ENCODE results near the gene HCN4. TPM values are rescaled to one million over a fixed set of nuclear protein-coding genes. Genes with fewer than 3 reads are reported as not detected.

Gene HCN4
- total RNA-seq, 1 experiment from 2014 or later, result 0.29 TPM

DNA sequence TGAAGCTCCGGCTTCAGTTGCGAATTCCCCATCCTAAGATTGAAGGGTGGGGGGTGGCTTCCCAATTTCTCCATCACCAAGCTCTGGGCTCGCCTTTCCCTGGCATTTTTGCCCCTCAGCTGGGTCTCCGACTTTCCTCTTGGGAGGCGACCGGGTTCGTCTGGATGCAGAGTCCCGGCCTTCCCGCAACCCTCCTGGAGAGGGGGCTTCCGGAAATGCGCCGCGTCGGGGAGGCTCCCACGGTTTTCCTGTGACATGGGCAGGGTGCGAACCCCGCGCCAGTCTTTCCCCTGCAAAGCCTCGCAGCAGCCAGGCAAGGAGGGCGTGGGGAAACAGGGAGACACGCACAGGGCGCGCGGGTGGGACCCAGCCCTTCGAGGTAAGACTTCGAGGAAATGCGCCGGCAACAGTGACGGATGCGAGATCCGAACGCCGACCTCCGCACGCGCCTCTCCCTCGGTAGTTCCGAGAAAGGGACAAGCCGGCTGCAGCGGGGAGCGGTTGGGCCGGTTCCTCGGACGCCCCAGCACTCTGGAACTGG lies 466 bp upstream of the HCN4 start:
- Histone ChIP-seq H3K9me3 (no peaks in the 10 kb centered on the region), H3K27me3 (replicated peaks; ENCODE audit: control insufficient read depth, insufficient read depth, low read length) (no peaks in the 10 kb centered on the region; the same call in 1 of the 2 replicates), H3K36me3 (ENCODE audit: control insufficient read depth, insufficient read depth, low read length) (no peaks in the 10 kb centered on the region), H3K4me3 (ENCODE audit: low read depth, low read length) (no peak overlapping the region; the same call in 1 of the 2 replicates), H3K4me1 (no peaks in the 10 kb centered on the region)
- Mint-ChIP-seq H3K4me3 (ENCODE audit: unreplicated experiment) (peak overlapping the region; percentile 57), H3K27ac (ENCODE audit: unreplicated experiment) (no peak overlapping the region), H3K27me3 (ENCODE audit: insufficient read depth, unreplicated experiment) (peaks cover 17% of the 10 kb centered on the region), H3K4me1 (ENCODE audit: low read depth, unreplicated experiment) (no peaks in the 10 kb centered on the region), H3K36me3 (ENCODE audit: insufficient read depth, unreplicated experiment) (no peaks in the 10 kb centered on the region), H3K9me3 (ENCODE audit: unreplicated experiment) (no peaks in the 10 kb centered on the region)
- no TSS peak for BruUV-seq (replicated peaks)
- intact Hi-C loops (cut with micrococcal nuclease; ENCODE audit: unreplicated experiment), result no loop called here
- CTCF ChIA-PET, result no interaction called here
- no peak for DNase-seq
- TF ChIP-seq, protein P1, sequence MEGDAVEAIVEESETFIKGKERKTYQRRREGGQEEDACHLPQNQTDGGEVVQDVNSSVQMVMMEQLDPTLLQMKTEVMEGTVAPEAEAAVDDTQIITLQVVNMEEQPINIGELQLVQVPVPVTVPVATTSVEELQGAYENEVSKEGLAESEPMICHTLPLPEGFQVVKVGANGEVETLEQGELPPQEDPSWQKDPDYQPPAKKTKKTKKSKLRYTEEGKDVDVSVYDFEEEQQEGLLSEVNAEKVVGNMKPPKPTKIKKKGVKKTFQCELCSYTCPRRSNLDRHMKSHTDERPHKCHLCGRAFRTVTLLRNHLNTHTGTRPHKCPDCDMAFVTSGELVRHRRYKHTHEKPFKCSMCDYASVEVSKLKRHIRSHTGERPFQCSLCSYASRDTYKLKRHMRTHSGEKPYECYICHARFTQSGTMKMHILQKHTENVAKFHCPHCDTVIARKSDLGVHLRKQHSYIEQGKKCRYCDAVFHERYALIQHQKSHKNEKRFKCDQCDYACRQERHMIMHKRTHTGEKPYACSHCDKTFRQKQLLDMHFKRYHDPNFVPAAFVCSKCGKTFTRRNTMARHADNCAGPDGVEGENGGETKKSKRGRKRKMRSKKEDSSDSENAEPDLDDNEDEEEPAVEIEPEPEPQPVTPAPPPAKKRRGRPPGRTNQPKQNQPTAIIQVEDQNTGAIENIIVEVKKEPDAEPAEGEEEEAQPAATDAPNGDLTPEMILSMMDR (IDR thresholded peaks at IDR 0.05; ENCODE audit: insufficient read depth in 1 of 2, low read depth in 1 of 2, low read length in 1 of 2, severe bottlenecking in 1 of 2, unreplicated experiment in 1 of 2), result no peak
- POLR2A ChIA-PET, result no interaction called here

DNA sequence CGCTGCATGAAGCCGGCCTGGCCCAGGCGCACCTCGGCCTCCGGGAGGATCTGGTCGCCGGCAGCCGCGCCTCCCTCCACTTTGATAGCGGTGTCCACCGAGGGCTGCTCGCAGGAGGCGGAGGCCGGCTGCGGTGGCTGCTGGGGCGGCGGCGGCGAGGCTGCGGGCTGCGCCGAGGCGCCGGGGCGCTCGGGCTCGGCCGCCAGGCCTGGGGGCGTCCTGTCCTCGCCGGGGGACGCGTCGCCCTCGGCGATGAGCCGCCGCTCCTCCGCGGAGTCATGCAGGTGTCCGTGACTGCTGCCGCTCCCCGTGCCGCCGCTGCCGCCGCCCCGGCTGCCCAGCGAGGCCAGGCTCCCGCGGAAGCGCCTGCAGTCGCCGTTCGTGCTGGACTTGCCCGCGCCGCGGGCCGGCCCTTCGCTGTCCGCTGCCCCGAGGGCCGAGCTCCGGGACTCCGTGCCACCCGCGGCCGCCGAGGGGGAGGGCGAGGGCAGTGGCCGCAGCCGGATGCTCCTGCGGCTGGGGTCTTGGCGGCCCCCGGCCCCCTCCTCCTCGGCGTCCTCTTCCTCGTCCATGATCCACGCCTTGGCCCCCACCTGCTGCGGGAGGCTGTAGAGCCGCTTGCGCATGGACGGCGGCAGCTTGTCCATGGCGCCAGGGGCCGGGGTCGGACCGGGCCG lies 996 bp downstream of the HCN4 start:
- intact Hi-C loops (cut with micrococcal nuclease; ENCODE audit: unreplicated experiment), result no loop called here
- TF ChIP-seq, protein P1 (IDR thresholded peaks at IDR 0.05; ENCODE audit: insufficient read depth in 1 of 2, low read depth in 1 of 2, low read length in 1 of 2, severe bottlenecking in 1 of 2, unreplicated experiment in 1 of 2), result no peak
- H3K4me1 ChIP-seq, result no peaks in the 10 kb centered on the region
- Mint-ChIP-seq H3K9me3 (ENCODE audit: unreplicated experiment) (no peaks in the 10 kb centered on the region), H3K4me1 (ENCODE audit: low read depth, unreplicated experiment) (no peaks in the 10 kb centered on the region), H3K27ac (ENCODE audit: unreplicated experiment) (no peak overlapping the region), H3K27me3 (ENCODE audit: insufficient read depth, unreplicated experiment) (peaks cover 18% of the 10 kb centered on the region), H3K4me3 (ENCODE audit: unreplicated experiment) (peak overlapping the region; percentile 57), H3K36me3 (ENCODE audit: insufficient read depth, unreplicated experiment) (no peaks in the 10 kb centered on the region)
- peak in 1 of 2 experiments; percentile 5 for DNase-seq
- no peaks in the 10 kb centered on the region for H3K9me3 ChIP-seq
- peak overlapping the region; percentile 28 for H3K4me3 ChIP-seq (ENCODE audit: low read depth, low read length)
- no TSS peak for BruUV-seq (replicated peaks)
- POLR2A ChIA-PET, result no interaction called here
- H3K27me3 ChIP-seq (replicated peaks; ENCODE audit: control insufficient read depth, insufficient read depth, low read length), result no peaks in the 10 kb centered on the region; the same call in 1 of the 2 replicates
- CTCF ChIA-PET, result no interaction called here
- no peaks in the 10 kb centered on the region for H3K36me3 ChIP-seq (ENCODE audit: control insufficient read depth, insufficient read depth, low read length)

DNA sequence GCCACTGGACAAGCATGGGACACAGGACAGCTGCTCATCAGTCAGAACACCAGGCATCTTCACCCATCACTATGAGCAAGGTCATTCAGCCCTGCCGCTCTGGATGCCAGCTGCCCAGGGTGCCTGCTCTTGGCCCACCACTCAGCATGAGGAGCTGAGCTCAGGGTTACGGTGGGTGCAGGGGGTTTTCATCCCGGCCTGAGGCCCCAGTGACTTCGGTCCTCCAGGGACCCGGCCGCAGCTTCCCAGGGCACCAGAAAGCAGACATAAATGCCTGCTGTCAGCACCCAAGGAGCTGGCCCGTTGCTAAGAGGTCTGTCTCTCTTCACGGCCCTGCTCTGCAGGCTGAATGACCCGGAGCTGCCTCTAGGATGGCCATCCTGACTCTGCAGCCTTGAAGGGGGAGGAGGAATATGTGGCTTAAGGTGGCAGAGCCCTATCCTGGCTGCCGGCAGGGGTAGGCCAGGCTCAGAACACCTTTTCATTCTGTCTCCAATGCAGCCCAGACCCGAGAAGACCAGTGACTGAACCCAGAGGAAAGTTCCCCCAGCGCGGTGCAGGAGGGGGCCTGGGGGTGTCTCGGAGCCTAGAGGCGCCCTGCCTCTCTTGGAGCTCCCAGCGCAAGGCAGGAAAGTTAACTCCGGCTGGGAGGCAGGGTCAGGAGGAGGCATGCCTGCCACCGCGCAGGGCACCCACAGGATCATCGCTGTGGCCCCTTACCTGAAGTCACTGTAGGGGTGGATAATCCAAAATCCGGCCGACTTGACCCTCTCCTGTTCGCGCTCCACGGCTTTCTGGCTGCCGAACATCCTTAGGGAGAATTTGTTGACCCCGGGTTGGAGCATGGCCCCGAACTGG lies 1.8 kb downstream of the HCN4 start:
- no TSS peak for BruUV-seq (replicated peaks)
- intact Hi-C loops (cut with micrococcal nuclease; ENCODE audit: unreplicated experiment), result no loop called here
- Histone ChIP-seq H3K4me1 (no peaks in the 10 kb centered on the region), H3K27me3 (replicated peaks; ENCODE audit: control insufficient read depth, insufficient read depth, low read length) (no peaks in the 10 kb centered on the region; the same call in 1 of the 2 replicates), H3K9me3 (no peaks in the 10 kb centered on the region), H3K4me3 (ENCODE audit: low read depth, low read length) (no peak overlapping the region), H3K36me3 (ENCODE audit: control insufficient read depth, insufficient read depth, low read length) (no peaks in the 10 kb centered on the region)
- ChIA-PET POLR2A (no interaction called here), CTCF (no interaction called here)
- TF ChIP-seq, protein P1 (IDR thresholded peaks at IDR 0.05; ENCODE audit: insufficient read depth in 1 of 2, low read depth in 1 of 2, low read length in 1 of 2, severe bottlenecking in 1 of 2, unreplicated experiment in 1 of 2), result no peak
- Mint-ChIP-seq H3K9me3 (ENCODE audit: unreplicated experiment) (no peaks in the 10 kb centered on the region), H3K4me3 (ENCODE audit: unreplicated experiment) (peak overlapping the region; percentile 50), H3K36me3 (ENCODE audit: insufficient read depth, unreplicated experiment) (no peaks in the 10 kb centered on the region), H3K4me1 (ENCODE audit: low read depth, unreplicated experiment) (no peaks in the 10 kb centered on the region), H3K27ac (ENCODE audit: unreplicated experiment) (no peak overlapping the region), H3K27me3 (ENCODE audit: insufficient read depth, unreplicated experiment) (peaks cover 16% of the 10 kb centered on the region)
- no peak for DNase-seq
